Prostate gland (tissue), 2 donors: ENCODE data around the gene PTPN14. TPM values are rescaled to one million over a fixed set of nuclear protein-coding genes. Genes with fewer than 3 reads are reported as not detected.
"Not testable (repeated sequence)": the region's sequence is repeated elsewhere in the genome, so short reads cannot be mapped to it uniquely, and the experiment has no call there.

ENCODE experiments used
- DNase-seq: peaks from one replicate; pipeline ENCODE4 v3.0.0-alpha.2; 2019; ENCODE audit warnings: low spot score
- H3K27ac ChIP-seq, 2 donors: fragments of 200-600 bp; sonication (generic); 2 replicates each; pipeline ENCODE4 v1.5.1; 2017 to 2019
- H3K27me3 ChIP-seq: fragments of 200-600 bp; sonication (generic); replicated peaks from 2 replicates; pipeline ENCODE4 v1.5.1; 2019; ENCODE audit not compliant: insufficient read depth
- H3K36me3 ChIP-seq, 2 donors: fragments of 200-600 bp; sonication (generic); 1 replicate in 1 of 2; 2 replicates in 1 of 2; pipeline versions ENCODE4 v1.5.1 to v1.8.1; 2017 to 2019
- H3K4me1 ChIP-seq: fragments of 200-600 bp; sonication (generic); replicated peaks from 2 replicates; pipeline ENCODE4 v1.5.1; 2019
- H3K4me3 ChIP-seq, 2 donors: fragments of 200-600 bp; sonication (generic); 2 replicates each; pipeline ENCODE4 v1.5.1; 2017 to 2019
- H3K9me3 ChIP-seq: fragments of 200-600 bp; sonication (generic); 2 replicates; pipeline ENCODE4 v1.5.1; 2017
- CTCF ChIP-seq, 4 experiments: fragments of 200-600 bp in 2 of 4; fragments of 450-650 bp in 2 of 4; sonication (generic) in 2 of 4; IDR thresholded peaks; 1 replicate in 3 of 4; 2 replicates in 1 of 4; pipeline ENCODE4 v1.5.1; 2016 to 2019; ENCODE audit warnings: antibody characterized with exemption in 4 of 4, mild to moderate bottlenecking in 2 of 4, moderate library complexity in 2 of 4
- POLR2A ChIP-seq: fragments of 450-650 bp; IDR thresholded peaks from one replicate; pipeline ENCODE4 v1.6.1; 2016; ENCODE audit warnings: antibody characterized with exemption, mild to moderate bottlenecking
- POLR2AphosphoS5 ChIP-seq: sonication (generic); formaldehyde crosslinking; IDR thresholded peaks from one replicate; pipeline ENCODE4 v1.6.1; 2017; ENCODE audit warnings: antibody characterized with exemption
- WGBS: methylation state at CpG from one replicate; pipeline ENCODE4 v1.1.5; 2018; 5-methylcytosine and 5-hydroxymethylcytosine counted together
- intact Hi-C: fragments of 100-400 bp; cut with DNase I; formaldehyde crosslinking; loops from one replicate; pipeline ENCODE4 v1.14.2; 2022
- total RNA-seq, 2 donors: library from RNA; depleted of rRNA; stranded (reverse); fragments of >200 nt; gene quantifications; one replicate each; pipeline ENCODE4 v1.1.0, GENCODE V29; 2016

The PTPN14 gene
- total RNA-seq, result 10 to 100 TPM; 36.6 to 54.0 TPM

- Histone ChIP-seq H3K27me3 (no peaks in the 10 kb centered on the region), H3K4me3 (peak within 1 kb of the TSS; percentile 67 to 87), H3K9me3 (no peaks in the 10 kb centered on the region), H3K4me1 (no peaks in the 10 kb centered on the region), H3K36me3 (no peaks in the 10 kb centered on the region), H3K27ac (peak within 1 kb of the TSS; percentile 91 to 98)
- peak; percentile 91 for DNase-seq
- under 1% methylated on average over 65 of the region's 67 CpGs for WGBS
- intact Hi-C loops, result loop anchor here (2.0 to 5.0 kb wide), 3 partner anchors 36 to 133 kb away; no protein-coding TSS in a partner anchor
- TF ChIP-seq POLR2A (peak; percentile 73), POLR2AphosphoS5 (peak; percentile 53), CTCF (IDR thresholded peaks at IDR 0.05) (peak in 2 of 4 experiments; percentile 22 to 42)
These were observed at the start of gene PTPN14 for GRCh38 chr1:214551436-214552173. PTPN14 (minus strand) TSS chr1:214551602; CDS start chr1:214464803, 86,799 bp downstream.

GRCh38 chr1:214593158-214593557 lies 41.8 kb upstream of the PTPN14 start:
- H3K36me3 ChIP-seq, result no peaks in the 10 kb centered on the region
- no peak overlapping the region for H3K27ac ChIP-seq
- no peak for TF ChIP-seq POLR2A
- no peak for TF ChIP-seq POLR2AphosphoS5
- no peak for TF ChIP-seq CTCF (IDR thresholded peaks at IDR 0.05)
- no peaks in the 10 kb centered on the region for H3K4me1 ChIP-seq
- H3K4me3 ChIP-seq, result no peak overlapping the region
- H3K9me3 ChIP-seq, result no peaks in the 10 kb centered on the region
- DNase-seq, result no peak
- intact Hi-C loops, result no loop called here
- H3K27me3 ChIP-seq, result no peaks in the 10 kb centered on the region

GRCh38 chr1:214591918-214592317 lies 40.5 kb upstream of the PTPN14 start:
- H3K27ac ChIP-seq, H3K4me3 ChIP-seq, H3K9me3 ChIP-seq, DNase-seq, intact Hi-C loops, H3K27me3 ChIP-seq, H3K4me1 ChIP-seq, H3K36me3 ChIP-seq: not testable (repeated sequence)
- WGBS, result 82% methylated on average over 8 of the region's 8 CpGs

- no peak for DNase-seq
- Histone ChIP-seq H3K27me3 (no peaks in the 10 kb centered on the region), H3K27ac (no peak overlapping the region), H3K4me1 (no peaks in the 10 kb centered on the region), H3K9me3 (no peaks in the 10 kb centered on the region), H3K4me3 (no peak overlapping the region), H3K36me3 (no peaks in the 10 kb centered on the region)
- 90% methylated on average over 5 of the region's 5 CpGs for WGBS
- TF ChIP-seq CTCF (IDR thresholded peaks at IDR 0.05) (no peak), POLR2A (no peak), POLR2AphosphoS5 (no peak)
- intact Hi-C loops, result no loop called here
These were observed 39.3 kb upstream of the PTPN14 start for GRCh38 chr1:214590696-214591095.

GRCh38 chr1:214588963-214589597 lies 37.7 kb upstream of the PTPN14 start:
- H3K27me3 ChIP-seq, result no peaks in the 10 kb centered on the region
- TF ChIP-seq CTCF (IDR thresholded peaks at IDR 0.05) (no peak), POLR2AphosphoS5 (no peak), POLR2A (no peak)
- no peaks in the 10 kb centered on the region for H3K36me3 ChIP-seq
- H3K9me3 ChIP-seq, result no peaks in the 10 kb centered on the region
- intact Hi-C loops, result loop anchor here (5.0 to 10.0 kb wide), 3 partner anchors 37 to 314 kb away; partner anchors contain the start of gene PTPN14
- H3K27ac ChIP-seq, result no peak overlapping the region
- no peak overlapping the region for H3K4me3 ChIP-seq
- peaks cover 4% of the 10 kb centered on the region for H3K4me1 ChIP-seq
- WGBS, result 94% methylated on average over 4 of the region's 4 CpGs
- no peak for DNase-seq
